HG02840 (cell line): ENCODE results near the gene PARL.

Source experiments
- ATAC-seq: cut with Tn5 transposase; IDR thresholded peaks from one replicate; pipeline ENCODE4 v1.9.1; 2021; ENCODE audit warnings: mild to moderate bottlenecking, moderate library complexity, moderate number of reproducible peaks; ENCODE audit not compliant: unreplicated experiment, low FRiP score

PARL gene

DNA sequence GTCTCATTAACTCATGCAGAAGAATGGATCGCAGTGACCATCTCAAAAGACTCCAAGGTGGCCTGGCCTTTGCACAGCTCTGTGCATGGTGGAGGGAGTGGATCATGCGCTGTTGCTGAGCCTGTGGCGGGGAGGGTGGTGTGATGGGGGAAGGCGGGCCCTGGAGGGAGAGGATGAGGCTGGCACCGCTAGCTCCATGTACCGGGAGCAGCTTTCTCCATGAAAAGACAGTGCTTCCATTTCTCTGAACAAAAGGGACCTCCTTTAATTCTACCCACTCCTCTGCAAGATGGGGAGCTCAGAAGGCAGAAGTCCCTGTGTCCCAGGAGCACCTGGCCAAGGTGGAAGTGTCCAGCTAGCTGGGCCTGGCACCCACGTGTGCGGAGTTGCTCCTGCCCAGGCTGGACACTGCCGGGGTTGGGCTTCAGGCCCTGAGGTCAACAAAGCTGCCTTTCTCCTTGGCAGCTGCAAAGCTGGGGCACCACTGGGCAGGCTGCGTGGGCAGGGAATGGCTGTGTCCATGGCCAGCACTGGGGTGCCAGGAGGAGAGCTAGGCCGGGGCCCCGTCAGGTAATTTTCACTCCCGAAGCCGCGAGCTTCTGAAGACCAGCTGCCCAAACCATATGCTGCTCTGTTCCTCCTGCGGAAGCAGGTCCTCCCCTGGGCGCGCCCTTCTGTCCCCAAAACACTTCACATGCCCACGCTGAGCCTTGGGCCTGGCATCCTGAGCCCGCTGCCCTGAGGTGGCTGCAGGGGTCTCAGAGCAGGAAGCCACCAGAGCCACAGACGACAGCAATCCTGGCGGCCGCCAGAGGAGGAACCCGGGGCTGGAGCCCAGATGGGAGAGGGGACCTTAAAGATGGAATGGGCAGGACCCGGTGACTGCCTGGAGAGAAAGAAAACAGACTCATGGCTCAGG is 65.7 kb downstream of the PARL start:
- ATAC-seq = no peak

DNA sequence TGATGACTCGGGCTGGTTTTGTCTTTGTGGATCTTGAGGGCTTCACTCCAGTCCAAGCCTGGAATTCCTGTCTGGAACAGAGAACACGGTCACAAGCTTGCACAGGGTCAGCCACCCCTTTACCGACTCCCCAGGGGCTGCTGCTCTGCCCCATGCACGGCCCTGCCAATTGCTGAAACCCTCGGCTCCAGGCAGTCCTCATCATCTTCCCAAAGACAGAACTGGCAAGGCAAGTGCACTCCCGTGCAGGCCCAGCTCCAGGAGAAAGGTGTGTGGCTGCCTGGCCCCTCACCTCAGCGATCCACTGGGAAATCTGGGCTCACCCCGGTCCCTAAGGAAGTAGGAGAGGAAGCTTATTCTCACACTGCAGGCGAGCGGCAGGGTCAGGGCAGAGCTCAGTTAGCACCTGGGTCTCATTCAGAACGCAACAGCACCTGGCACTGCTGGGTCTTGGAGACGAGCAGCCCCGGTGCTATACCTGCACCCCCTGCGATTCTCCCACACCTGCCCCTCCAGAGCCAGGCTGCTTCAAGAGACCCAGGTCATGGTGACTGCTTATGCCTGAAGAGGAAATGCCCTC is 66.5 kb downstream of the PARL start:
- no peak for ATAC-seq

DNA sequence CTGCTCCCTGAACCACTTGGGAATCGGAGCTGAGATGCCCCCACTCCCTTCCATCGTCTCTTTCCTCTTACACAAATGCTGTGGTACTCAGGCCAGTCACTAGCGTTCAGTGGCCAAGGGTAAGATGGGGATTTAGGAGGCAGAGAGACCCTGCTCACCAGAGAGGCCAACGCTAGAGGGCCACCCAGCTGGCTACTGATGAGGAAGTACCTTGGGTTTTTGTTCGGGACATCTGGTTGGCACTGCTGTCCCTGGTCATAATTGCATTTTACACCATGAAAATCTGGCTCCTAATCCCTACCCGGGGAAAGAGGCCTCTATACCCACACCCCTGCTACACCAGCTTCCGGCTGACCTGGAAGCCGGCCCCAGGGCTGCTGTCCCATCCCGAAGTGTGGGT is 67.0 kb downstream of the PARL start:
- no peak for ATAC-seq

DNA sequence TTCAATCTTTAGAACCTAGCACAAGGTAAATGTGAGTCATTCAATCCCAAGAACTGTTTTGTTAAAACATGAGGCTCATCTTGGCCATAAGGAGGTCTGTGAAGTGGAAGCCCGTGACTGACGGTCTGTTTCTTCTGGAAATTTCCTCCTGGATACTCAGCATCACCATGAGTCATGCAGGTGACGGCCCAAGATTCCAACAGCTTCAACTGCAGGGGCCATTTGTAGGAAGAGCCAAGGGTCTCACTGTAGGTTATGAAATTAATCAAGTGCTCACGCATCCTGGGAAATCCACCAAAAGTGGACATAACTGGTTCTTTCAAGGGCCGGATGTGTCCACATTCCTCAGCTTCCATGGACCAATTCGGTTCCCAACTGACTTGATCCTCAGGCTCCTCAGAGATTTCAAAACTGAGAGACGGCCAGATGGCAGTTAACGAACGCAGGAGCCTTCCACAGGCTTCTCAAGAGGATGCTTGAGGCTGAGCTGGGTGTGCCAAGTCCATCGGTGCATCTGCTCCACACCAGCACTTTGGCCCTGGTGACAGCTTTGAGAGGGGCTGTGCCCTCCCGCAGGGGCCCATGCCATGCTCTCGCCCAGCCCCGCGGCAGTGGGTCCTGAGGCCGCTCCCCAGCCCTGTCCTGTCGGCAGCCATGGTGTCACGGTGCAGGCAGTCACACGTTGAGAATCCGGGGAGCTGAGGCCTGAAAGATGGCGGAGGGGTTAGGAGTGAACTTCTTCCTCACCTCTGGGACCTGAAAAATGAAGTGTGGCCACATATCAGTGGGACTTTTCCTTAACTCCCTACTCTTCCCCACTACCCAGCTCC is 67.8 kb downstream of the PARL start:
- ATAC-seq = no peak

DNA sequence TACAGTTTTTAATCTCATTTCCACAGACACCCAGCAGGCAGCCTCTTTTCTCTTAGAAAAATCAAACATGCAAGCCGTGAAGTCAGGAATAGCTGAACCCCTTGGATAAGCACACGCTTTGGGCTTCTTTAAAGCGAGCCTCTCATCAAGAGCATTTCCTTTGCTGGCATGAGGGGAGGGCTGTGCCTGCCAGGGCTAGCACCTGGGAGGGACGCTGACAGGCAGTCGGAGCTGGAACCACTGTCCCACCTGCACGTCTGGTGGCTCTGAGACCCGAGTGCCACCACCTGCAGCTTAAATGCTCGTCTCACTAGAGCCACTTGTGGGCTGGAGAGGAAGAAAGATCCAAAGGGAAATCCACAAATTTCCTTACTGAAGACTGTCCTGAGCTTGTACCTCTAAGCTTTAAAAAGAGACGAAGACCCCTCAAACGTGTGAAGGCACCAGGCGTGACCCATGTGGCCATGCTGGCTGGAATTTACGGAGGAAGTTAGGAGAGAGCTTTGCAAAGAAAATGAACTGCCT is 68.7 kb downstream of the PARL start:
- peak; percentile 19 for ATAC-seq

DNA sequence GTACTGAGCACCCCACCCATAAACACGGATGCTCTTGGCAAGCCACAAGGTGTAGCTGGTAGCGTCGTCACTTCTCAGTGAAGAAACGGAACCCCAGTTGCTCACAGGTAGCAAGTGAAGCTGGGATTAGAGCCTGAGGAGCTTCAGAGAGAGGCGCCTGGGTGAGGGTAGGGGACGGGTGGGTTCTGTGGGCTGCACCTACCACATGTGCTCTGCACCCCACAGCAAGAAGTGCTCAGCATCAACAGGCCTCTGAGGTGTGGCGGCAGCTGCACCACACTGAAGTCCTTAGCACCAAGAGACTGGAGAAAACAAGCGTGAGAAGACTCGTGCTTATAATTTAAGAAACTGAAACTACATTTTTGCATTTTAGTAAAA is 69.1 kb downstream of the PARL start:
- ATAC-seq = peak; percentile 60

DNA sequence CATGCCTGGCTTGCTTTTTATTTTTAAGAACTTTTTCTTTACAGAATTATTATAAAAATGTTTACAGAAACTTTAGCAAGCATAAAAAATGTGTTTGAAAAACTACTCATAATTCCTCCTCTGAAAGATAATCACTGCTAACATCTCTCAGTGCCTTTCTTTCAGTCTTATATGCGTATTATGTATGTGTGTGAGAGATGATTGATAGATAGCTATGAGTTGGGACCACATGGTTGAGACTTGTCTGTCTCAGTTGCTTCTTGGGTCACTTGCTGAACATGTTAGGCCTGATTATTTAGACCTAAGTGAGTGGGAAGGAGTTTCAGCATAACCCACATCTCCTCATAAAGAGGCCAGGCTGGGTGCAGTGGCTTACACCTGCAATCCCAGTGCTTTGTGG is 70.4 kb downstream of the PARL start:
- no peak for ATAC-seq

DNA sequence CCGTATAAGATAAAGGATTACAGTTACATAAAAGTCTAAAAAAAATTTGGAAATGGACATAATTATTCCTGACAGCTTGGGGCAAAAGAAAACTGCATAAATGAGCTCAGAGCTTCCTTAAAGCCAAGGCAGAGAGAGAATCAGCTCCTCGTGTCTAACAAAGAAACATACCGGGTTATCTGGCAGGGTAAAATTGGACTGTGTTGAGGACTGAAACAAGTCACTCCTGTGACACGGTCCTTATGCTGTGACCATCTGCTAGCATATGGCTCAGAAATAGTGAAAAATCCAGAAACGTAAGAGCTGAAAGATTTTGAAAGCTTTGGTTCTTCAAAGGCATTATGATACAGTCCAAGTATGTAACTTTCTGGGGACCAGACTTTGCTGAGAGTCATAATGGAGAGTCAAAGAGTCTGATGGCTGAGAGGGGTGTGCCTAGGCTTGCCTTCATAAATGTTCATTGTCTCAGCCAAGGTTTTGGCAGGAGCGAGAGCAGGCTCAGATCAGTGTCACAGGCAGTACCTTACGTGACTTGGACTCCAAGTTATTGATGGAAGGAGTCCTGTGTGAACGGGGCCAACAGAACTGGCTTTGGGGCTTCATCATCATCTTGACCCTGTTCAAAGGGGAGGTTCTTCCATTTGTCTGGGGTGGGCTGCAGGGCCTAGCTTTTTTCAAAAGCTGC is 71.8 kb downstream of the PARL start:
- no peak for ATAC-seq

DNA sequence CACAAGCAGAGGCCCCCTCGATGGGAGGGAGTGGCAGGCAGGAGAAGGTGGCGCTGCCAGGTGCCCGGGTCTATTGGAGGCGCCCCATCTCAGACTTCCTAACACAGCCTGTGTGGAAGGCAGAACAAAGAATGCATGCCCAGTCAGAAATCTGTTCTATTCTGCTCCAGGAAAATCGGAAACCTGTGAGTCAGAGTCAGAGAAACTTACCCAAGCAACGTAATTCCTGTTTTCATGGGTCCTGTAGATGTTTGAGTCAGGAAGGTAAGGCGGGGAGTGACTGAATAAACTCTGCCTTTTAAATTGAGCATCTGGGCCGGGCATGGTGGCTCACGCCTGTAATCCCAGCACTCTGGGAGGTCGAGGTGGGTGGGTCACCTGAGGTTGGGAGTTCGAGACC is 73.0 kb downstream of the PARL start:
- no peak for ATAC-seq

DNA sequence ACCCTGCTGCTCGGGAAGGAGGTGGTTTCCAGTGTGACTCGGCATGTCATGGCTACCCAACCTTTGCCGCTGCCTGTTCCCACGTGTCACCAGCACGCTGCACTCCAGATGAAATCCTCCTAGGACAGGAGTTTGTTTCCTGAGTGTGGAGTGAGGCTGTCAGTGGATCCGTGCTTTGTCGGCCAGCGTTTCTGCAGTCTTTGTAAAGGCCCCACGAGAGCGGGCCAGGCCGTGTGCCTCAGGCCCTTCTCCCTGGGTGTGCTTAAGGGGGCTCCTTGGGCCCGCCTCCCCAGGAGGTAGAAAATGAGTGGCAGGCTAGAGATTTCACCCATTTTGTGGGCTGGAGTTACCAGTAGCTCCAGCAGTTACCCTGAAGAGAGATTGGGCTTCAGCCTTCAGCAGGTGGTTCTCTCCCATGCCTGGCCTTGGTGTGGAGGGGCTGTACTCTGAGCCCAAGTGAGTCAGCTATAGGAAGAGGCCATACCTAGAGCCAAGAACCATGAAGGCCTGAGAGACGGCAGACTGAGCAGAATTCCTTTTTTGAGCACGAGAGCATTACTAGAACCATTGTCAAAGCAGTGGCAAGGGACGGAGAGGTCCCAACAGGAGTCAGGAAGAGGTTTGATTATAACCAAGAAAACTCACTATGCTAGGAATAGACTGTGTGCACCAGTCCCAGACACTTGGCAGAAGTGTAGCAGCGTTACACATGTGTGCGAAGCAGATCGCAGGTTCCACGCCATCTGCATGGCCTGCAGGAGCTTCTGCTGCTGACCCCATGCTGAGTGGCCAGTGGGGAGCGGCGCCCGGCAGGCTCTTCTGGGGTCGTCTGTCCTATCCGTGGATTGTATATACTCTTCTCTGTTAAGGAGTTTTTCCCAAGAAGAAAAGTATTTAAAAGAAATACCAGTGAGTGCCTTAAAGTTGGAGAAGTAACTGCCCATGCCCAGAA is 73.8 kb downstream of the PARL start:
- ATAC-seq = no peak

DNA sequence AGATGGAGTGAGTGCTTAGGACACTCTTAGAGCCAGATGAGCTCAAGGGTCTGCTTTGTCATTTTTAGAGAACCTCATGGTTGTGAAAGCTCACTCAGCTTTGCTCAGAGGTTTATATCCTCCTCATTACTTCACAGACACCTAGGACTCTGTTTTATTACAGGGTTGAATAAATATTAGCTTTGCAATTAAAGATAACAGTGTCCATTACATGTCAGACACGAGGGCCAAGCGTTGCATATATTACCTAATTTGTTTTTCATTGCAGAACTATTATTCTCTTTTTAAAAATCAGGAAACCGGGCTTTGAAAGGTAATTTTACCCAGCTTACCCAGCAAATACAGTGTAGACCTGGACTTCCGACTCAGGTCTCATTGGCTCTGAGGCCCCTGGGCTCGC is 75.4 kb downstream of the PARL start:
- no peak for ATAC-seq

DNA sequence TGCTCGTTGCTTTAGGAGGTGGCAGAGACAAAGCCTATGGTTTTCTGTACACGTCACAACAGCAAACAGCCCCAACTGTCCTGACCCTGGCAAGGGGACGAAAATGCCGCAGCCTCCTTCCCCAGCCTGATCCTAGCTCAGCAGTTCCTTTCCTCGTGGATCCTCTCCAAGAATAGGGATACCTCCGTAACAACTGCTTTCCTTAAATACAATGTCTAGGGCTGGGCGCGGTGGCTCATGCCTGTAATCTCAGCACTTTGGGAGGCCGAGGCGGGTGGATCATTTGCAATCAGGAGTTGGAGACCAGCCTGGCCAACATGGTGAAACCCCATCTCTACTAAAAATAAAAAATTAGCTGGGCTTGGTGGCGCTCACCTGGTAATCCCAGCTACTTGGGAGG is 76.3 kb downstream of the PARL start:
- no peak for ATAC-seq

DNA sequence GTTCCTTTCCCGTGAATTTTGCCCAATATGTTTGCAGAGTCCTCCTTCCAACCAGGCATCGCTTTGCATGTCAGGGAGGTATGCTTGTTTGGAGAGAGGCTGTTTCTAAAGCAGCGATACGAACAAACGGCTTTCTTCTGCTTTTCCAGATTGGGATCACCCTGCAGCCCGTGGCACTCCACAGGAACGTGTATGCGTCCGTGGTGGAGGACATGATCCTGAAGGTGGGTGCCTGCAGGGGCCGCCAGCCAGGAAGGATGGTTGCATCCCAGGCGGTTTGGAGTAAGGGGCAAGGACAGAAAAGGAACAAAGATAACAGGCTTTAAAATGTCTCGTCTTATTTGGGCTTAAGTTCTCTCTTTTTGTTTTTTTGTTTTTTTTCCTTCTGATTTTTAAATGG is 76.8 kb downstream of the PARL start:
- ATAC-seq = no peak

DNA sequence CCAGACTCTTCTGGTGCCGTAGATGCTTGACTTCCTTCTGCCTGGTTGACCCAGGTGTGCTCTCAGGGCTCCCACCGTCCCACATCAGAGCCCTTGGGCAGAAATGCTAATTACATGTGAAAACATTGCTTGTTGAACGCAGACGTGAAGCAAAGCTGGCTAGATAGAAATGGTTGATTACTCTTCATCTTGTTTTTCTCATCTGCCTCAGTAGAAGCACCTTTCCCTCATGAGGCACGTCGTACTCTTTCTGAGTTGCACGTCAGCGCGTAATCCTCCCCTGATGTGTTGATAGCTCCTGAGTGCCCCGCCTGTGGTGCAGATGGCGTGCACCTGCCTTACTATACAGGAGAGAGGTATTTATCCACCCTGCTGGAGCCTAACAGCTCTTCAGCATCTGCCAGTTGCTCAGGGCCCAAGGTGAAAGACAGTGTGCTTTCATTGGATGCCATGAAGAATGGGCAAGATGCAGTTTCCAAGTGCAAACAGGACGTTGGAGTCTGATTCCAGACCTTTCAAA is 77.4 kb downstream of the PARL start:
- ATAC-seq = no peak

DNA sequence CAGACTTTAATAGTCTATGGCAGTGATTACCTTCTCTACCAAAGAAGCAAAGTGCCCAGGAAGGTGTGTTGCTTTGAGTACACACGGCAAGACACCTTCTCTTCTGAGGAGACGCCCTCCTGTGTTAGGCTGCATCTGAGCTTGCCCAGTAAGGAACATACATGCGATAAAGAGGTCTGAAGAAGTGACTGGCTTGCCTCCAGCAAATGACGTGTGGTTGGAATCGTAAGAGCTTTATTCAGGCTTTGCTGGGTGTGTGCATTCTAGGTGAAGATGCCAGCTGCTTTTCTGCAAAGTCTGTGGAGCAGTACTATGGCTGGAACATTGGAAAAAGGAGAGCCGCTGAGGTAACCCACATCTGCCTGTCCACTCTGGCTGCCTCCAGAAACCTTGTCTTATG is 81.7 kb downstream of the PARL start:
- no peak for ATAC-seq

DNA sequence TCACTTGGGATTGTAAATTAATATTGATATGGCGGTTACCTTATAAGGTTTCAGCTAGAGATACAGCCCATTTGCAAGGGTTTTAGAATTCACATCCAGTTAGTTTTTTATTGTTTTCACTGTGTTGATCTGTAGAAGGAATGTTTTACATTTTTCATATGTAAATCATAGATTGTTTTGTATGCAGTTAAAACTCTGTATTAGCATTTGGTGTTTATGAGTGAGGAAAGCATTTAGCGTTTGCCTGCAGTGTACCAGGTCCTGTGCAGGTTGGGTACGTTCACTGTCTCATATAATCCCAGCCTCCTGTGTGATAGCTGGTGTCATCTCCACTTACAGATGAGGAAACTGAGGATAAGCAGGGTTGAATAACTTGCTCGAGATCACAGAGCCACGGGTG is 83.1 kb downstream of the PARL start:
- ATAC-seq = no peak

DNA sequence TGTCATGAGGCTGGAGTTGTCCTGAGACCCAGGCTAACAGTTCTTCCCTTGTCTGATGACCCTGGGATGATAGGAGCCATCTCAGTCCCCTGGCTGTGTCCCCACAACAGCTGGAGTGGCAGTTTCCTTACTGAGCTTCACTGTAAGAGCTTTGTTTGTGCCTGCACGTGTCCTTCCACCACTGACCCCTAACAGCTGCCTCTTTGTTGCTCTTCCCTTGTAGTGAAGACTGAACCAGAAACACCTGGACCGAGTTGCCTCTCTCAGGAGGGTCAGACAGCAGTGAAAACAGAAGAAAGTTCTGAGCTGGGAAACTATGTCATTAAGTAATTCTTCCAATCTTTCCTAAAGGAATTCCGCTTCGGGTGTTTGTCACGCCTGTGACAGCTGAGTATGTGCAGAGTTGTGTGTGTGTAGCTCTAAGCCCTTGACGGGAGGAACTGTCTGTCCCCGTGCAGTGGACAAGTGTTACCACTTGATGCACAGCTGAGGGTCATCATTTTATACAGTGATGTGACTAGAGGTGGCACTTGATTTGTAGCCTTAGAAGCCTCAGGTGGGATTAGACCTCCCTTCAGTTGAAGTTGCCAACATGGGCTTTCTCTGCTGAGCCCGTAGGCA is 84.3 kb downstream of the PARL start:
- ATAC-seq = no peak

DNA sequence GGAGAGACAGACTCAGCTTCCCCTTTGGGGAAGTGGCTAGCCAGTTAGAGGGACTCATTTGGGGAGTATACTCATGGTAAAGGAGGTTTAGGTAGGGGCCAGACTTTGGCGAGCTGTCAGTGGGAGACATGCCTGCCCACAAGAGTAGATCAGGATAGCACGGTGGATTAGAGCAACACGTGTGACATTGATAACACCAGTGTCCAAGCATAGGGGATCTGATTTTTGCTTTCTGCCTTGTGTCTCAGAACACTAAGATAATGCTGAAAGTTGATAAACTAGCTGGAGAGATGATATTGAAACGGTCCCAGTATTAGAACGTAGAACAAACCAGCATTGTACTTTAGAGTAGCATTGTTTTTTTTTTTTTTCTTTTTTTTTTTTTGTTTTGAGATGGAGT is 85.2 kb downstream of the PARL start:
- no peak for ATAC-seq

DNA sequence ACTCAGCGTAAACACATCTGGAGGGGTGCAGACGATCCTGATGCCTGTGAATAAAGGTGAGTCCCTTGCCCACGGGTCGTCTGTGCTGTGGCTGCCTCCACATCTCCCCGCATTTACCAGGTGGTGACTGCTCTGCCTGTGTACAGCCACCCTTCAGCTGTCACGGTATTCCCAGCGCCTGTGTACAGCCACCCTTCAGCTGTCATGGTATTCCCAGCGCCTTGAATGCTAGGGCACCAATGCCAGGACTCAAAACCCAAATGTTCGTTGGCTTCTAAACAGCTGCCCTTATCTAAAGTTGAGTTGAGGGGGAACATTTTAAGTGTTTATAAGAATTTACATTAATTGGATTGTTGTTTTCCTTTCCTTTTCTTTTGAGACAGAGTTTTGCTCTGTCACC is 86.7 kb downstream of the PARL start:
- no peak for ATAC-seq
